ENCODE results near the gene RBM39. TPM values are rescaled to one million over a fixed set of nuclear protein-coding genes. Genes with fewer than 3 reads are reported as not detected.

The RBM39 gene
- total and polyA plus RNA-seq, 9 of the 15 experiments (the other 6 are each of a cell fraction or from before 2014, with no cell fraction given): 143 to 319 (median 228) TPM

- TF ChIP-seq, protein P1, sequence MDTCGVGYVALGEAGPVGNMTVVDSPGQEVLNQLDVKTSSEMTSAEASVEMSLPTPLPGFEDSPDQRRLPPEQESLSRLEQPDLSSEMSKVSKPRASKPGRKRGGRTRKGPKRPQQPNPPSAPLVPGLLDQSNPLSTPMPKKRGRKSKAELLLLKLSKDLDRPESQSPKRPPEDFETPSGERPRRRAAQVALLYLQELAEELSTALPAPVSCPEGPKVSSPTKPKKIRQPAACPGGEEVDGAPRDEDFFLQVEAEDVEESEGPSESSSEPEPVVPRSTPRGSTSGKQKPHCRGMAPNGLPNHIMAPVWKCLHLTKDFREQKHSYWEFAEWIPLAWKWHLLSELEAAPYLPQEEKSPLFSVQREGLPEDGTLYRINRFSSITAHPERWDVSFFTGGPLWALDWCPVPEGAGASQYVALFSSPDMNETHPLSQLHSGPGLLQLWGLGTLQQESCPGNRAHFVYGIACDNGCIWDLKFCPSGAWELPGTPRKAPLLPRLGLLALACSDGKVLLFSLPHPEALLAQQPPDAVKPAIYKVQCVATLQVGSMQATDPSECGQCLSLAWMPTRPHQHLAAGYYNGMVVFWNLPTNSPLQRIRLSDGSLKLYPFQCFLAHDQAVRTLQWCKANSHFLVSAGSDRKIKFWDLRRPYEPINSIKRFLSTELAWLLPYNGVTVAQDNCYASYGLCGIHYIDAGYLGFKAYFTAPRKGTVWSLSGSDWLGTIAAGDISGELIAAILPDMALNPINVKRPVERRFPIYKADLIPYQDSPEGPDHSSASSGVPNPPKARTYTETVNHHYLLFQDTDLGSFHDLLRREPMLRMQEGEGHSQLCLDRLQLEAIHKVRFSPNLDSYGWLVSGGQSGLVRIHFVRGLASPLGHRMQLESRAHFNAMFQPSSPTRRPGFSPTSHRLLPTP (IDR thresholded peaks at IDR 0.05; ENCODE audit: borderline replicate concordance, extremely low read depth, insufficient read length): no peak
- no peak for TF ChIP-seq PURB (CRISPR knock-in tag; IDR thresholded peaks at IDR 0.05; ENCODE audit: low read depth)
- TF ChIP-seq SUPT5H (IDR thresholded peaks at IDR 0.05): peak; percentile 48
- TF ChIP-seq ZNF282 (CRISPR knock-in tag; IDR thresholded peaks at IDR 0.05): no peak
- TF ChIP-seq ZNF316 (IDR thresholded peaks at IDR 0.05): no peak
- TF ChIP-seq ZC3H4 (CRISPR knock-in tag; IDR thresholded peaks at IDR 0.05; ENCODE audit: borderline replicate concordance): no peak
- TF ChIP-seq CC2D1A (IDR thresholded peaks at IDR 0.05): no peak
- 0 out of 2 replicates have a peak, but pooled peaks have one; percentile 13 for TF ChIP-seq ZNF121 (CRISPR knock-in tag; conservative IDR thresholded peaks at IDR 0.05)
- TF ChIP-seq POLR2B (IDR thresholded peaks at IDR 0.05; ENCODE audit: low read depth, partially characterized antibody): peak; percentile 55
- TF ChIP-seq POLR2AphosphoS5 (IDR thresholded peaks at IDR 0.05; ENCODE audit: control insufficient read depth, insufficient read depth, low read depth, low read length): 0 out of 2 replicates have a peak, but pooled peaks have one; percentile 31
- TF ChIP-seq, protein P2, sequence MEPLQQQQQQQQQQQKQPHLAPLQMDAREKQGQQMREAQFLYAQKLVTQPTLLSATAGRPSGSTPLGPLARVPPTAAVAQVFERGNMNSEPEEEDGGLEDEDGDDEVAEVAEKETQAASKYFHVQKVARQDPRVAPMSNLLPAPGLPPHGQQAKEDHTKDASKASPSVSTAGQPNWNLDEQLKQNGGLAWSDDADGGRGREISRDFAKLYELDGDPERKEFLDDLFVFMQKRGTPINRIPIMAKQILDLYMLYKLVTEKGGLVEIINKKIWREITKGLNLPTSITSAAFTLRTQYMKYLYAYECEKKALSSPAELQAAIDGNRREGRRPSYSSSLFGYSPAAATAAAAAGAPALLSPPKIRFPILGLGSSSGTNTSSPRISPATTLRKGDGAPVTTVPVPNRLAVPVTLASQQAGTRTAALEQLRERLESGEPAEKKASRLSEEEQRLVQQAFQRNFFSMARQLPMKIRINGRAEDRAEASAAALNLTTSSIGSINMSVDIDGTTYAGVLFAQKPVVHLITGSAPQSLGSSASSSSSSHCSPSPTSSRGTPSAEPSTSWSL (CRISPR knock-in tag; IDR thresholded peaks at IDR 0.05; ENCODE audit: borderline replicate concordance): no peak
- TF ChIP-seq, protein P3, sequence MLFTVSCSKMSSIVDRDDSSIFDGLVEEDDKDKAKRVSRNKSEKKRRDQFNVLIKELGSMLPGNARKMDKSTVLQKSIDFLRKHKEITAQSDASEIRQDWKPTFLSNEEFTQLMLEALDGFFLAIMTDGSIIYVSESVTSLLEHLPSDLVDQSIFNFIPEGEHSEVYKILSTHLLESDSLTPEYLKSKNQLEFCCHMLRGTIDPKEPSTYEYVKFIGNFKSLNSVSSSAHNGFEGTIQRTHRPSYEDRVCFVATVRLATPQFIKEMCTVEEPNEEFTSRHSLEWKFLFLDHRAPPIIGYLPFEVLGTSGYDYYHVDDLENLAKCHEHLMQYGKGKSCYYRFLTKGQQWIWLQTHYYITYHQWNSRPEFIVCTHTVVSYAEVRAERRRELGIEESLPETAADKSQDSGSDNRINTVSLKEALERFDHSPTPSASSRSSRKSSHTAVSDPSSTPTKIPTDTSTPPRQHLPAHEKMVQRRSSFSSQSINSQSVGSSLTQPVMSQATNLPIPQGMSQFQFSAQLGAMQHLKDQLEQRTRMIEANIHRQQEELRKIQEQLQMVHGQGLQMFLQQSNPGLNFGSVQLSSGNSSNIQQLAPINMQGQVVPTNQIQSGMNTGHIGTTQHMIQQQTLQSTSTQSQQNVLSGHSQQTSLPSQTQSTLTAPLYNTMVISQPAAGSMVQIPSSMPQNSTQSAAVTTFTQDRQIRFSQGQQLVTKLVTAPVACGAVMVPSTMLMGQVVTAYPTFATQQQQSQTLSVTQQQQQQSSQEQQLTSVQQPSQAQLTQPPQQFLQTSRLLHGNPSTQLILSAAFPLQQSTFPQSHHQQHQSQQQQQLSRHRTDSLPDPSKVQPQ (CRISPR knock-in tag; IDR thresholded peaks at IDR 0.05; ENCODE audit: borderline replicate concordance): no peak
- no peak for TF ChIP-seq TARDBP (IDR thresholded peaks at IDR 0.05)
- TF ChIP-seq, protein P4, sequence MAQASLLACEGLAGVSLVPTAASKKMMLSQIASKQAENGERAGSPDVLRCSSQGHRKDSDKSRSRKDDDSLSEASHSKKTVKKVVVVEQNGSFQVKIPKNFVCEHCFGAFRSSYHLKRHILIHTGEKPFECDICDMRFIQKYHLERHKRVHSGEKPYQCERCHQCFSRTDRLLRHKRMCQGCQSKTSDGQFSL (CRISPR knock-in tag; IDR thresholded peaks at IDR 0.05): no peak
- TF ChIP-seq, protein P4 (tag; IDR thresholded peaks at IDR 0.05): no peak
- no peak for TF ChIP-seq CBX2 (IDR thresholded peaks at IDR 0.05; ENCODE audit: insufficient read depth, low read length, poor library complexity, severe bottlenecking)
- no peak for TF ChIP-seq CBFB (CRISPR knock-in tag; IDR thresholded peaks at IDR 0.05)
- TF ChIP-seq POLR2H (tag; IDR thresholded peaks at IDR 0.05; ENCODE audit: low read depth): no peak
These were observed 10.0 kb downstream of the RBM39 start (continued) for GRCh38 chr20:35731862-35732643.
